HEK293 (cell line): ENCODE measurements around the gene PXMP2.

Experiments
- CTCF ChIA-PET: fragments of 350-600 bp; formaldehyde crosslinking; extraction: SDS; loops from one replicate; lab custom pipeline; 2021; ENCODE audit warnings: antibody characterized with exemption; lab: Yijun Ruan, JAX
- POLR2A ChIA-PET: fragments of 300-600 bp; formaldehyde crosslinking; extraction: SDS; loops from one replicate; lab custom pipeline; 2020; ENCODE audit warnings: antibody characterized with exemption, inconsistent platforms; lab: Yijun Ruan, JAX
- H3K27ac ChIP-seq: fragments of 200-500 bp; sonication (Bioruptor generic); 2 replicates; pipeline ENCODE4 v1.5.1; 2014; ENCODE audit warnings: low read depth, low read length, control low read depth, inconsistent platforms; ENCODE audit errors: extremely low read depth
- H3K36me3 ChIP-seq, 2 experiments: fragments of 200-500 bp in 1 of 2; sonication (Bioruptor generic) in 1 of 2; 1 replicate in 1 of 2; 2 replicates in 1 of 2; pipeline ENCODE4 v1.5.1; 2014 to 2017; ENCODE audit warnings: inconsistent platforms in 2 of 2, low read length in 2 of 2; ENCODE audit not compliant: control insufficient read depth in 2 of 2, insufficient read depth in 1 of 2
- H3K4me1 ChIP-seq: fragments of 200-500 bp; sonication (Bioruptor generic); 2 replicates; pipeline ENCODE4 v1.5.1; 2014; ENCODE audit warnings: mild to moderate bottlenecking, low read length, inconsistent platforms; ENCODE audit not compliant: control insufficient read depth, insufficient read depth
- H3K4me3 ChIP-seq: 2 replicates; pipeline ENCODE4 v1.5.1; 2011; ENCODE audit warnings: low read depth, mild to moderate bottlenecking, control low read depth, low read length, moderate library complexity
- H3K9me3 ChIP-seq: fragments of 200-500 bp; sonication (Bioruptor generic); 2 replicates; pipeline ENCODE4 v1.5.1; 2014; ENCODE audit warnings: low read depth, low read length, inconsistent platforms; ENCODE audit not compliant: control insufficient read depth, insufficient read depth
- PRDM10 ChIP-seq: fragments of 450-650 bp; formaldehyde crosslinking; IDR thresholded peaks from 2 replicates; pipeline ENCODE4 v1.5.1; 2016; ENCODE audit warnings: missing biosample characterization, missing genetic modification characterization
- ZBTB21 ChIP-seq: fragments of 450-650 bp; formaldehyde crosslinking; IDR thresholded peaks from 2 replicates; pipeline ENCODE4 v1.5.1; 2017; ENCODE audit warnings: missing biosample characterization, missing genetic modification characterization
- ZBTB48 ChIP-seq: fragments of 450-650 bp; formaldehyde crosslinking; IDR thresholded peaks from 2 replicates; pipeline ENCODE4 v1.5.1; 2016; ENCODE audit warnings: missing biosample characterization, missing genetic modification characterization
- ZNF169 ChIP-seq: fragments of 450-650 bp; formaldehyde crosslinking; IDR thresholded peaks from 2 replicates; pipeline ENCODE4 v1.5.1; 2016; ENCODE audit warnings: missing biosample characterization, missing genetic modification characterization
- ZNF302 ChIP-seq: fragments of 450-650 bp; formaldehyde crosslinking; IDR thresholded peaks from 2 replicates; pipeline ENCODE4 v1.5.1; 2016; ENCODE audit warnings: missing biosample characterization, missing genetic modification characterization, low read depth
- ZNF423 ChIP-seq: fragments of 450-650 bp; formaldehyde crosslinking; IDR thresholded peaks from 2 replicates; pipeline ENCODE4 v1.5.1; 2016; ENCODE audit warnings: missing biosample characterization, missing genetic modification characterization
- ZNF473 ChIP-seq: fragments of 450-650 bp; formaldehyde crosslinking; IDR thresholded peaks from 2 replicates; pipeline ENCODE4 v1.5.1; 2017; ENCODE audit warnings: missing biosample characterization, missing genetic modification characterization
- ZNF48 ChIP-seq: fragments of 450-650 bp; formaldehyde crosslinking; IDR thresholded peaks from 2 replicates; pipeline ENCODE4 v1.5.1; 2016; ENCODE audit warnings: missing biosample characterization, missing genetic modification characterization
- ZNF510 ChIP-seq: fragments of 450-650 bp; formaldehyde crosslinking; IDR thresholded peaks from 2 replicates; pipeline ENCODE4 v1.5.1; 2018; ENCODE audit warnings: mild to moderate bottlenecking, missing genetic modification characterization, missing biosample characterization; ENCODE audit not compliant: insufficient replicate concordance
- ZNF600 ChIP-seq: fragments of 450-650 bp; formaldehyde crosslinking; IDR thresholded peaks from 2 replicates; pipeline ENCODE4 v1.5.1; 2016; ENCODE audit warnings: missing biosample characterization, missing genetic modification characterization
- ZNF624 ChIP-seq: fragments of 450-650 bp; formaldehyde crosslinking; IDR thresholded peaks from 2 replicates; pipeline ENCODE4 v1.5.1; 2017; ENCODE audit warnings: missing biosample characterization, missing genetic modification characterization
- ZNF704 ChIP-seq: fragments of 450-650 bp; formaldehyde crosslinking; IDR thresholded peaks from 2 replicates; pipeline ENCODE4 v1.5.1; 2016; ENCODE audit warnings: missing biosample characterization, missing genetic modification characterization
- ZNF843 ChIP-seq: fragments of 450-650 bp; formaldehyde crosslinking; IDR thresholded peaks from 2 replicates; pipeline ENCODE4 v1.5.1; 2016; ENCODE audit warnings: missing biosample characterization, missing genetic modification characterization
- TF ChIP-seq, protein P1 (sequence below): fragments of 450-650 bp; formaldehyde crosslinking; IDR thresholded peaks from 2 replicates; pipeline ENCODE4 v1.5.1; 2017; ENCODE audit warnings: missing biosample characterization, missing genetic modification characterization
- TF ChIP-seq, protein P2 (sequence below): sonication (generic); formaldehyde crosslinking; IDR thresholded peaks from 2 replicates; pipeline ENCODE4 v1.8.1; 2022; ENCODE audit warnings: mild to moderate bottlenecking, moderate library complexity, missing genetic modification reagents
- TF ChIP-seq, protein P3 (sequence below): fragments of 450-650 bp; formaldehyde crosslinking; optimal IDR thresholded peaks from 2 replicates; pipeline ENCODE3; 2016; ENCODE audit warnings: missing biosample characterization, mild to moderate bottlenecking, missing genetic modification characterization

The PXMP2 gene

GRCh38 chr12:132685400-132685799 lies 2.0 kb upstream of the PXMP2 start:
- Histone ChIP-seq H3K4me1 (0 out of 2 replicates have a peak, but pooled peaks cover 3% of the 10 kb centered on the region), H3K36me3 (peaks cover 17 to 28% of the 10 kb centered on the region in 2 experiments; a peak in 2 of 3 replicates), H3K27ac (no peak overlapping the region), H3K9me3 (no peaks in the 10 kb centered on the region), H3K4me3 (no peak overlapping the region)
- ChIA-PET CTCF (interaction anchor here (0.9 kb wide), 1 partner anchor 13 kb away, joined by 6 read pairs; no protein-coding TSS in a partner anchor), POLR2A (no interaction called here)
- no peak for TF ChIP-seq ZNF510 (tag by site-specific recombination)
- peak; percentile 37; the same call in 1 of the 2 replicates for TF ChIP-seq ZBTB48 (tag by site-specific recombination)
- peak; percentile 84 for TF ChIP-seq ZNF600 (tag by site-specific recombination)
- TF ChIP-seq ZNF704 (tag by site-specific recombination): no peak

DNA sequence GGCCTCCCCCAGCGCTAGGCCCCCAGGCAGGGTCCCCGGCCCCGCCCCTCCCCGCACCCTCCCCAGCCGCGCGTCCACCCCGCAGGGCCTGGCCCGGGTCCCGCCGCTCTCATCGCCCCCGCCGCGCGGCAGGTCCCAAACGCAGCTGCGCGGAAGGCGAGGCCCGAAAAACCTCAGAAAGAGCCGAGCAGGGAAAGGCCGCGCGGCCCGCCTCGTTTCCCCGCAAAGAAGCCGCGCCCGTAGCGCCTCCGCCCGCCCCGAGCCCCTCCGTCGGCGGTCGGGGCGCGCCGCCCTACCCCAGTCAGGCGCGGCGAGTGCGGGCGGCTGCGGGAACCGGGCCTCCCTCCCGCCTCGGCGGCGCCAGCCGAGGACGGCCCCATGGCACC lies 569 bp upstream of the PXMP2 start:
- CTCF ChIA-PET: interaction anchor here (1.0 kb wide), 1 partner anchor 8 kb away, joined by 3 read pairs; no protein-coding TSS in a partner anchor
- Histone ChIP-seq H3K4me3 (peak overlapping the region; percentile 67), H3K36me3 (peaks cover 21 to 33% of the 10 kb centered on the region in 2 experiments; a peak in 2 of 3 replicates), H3K27ac (peak overlapping the region; percentile 98), H3K4me1 (0 out of 2 replicates have a peak, but pooled peaks cover 3% of the 10 kb centered on the region), H3K9me3 (no peaks in the 10 kb centered on the region)
- POLR2A ChIA-PET: no interaction called here
- TF ChIP-seq ZNF843 (tag by site-specific recombination): no peak
- no peak for TF ChIP-seq ZNF624 (tag by site-specific recombination)
- TF ChIP-seq, protein P1, sequence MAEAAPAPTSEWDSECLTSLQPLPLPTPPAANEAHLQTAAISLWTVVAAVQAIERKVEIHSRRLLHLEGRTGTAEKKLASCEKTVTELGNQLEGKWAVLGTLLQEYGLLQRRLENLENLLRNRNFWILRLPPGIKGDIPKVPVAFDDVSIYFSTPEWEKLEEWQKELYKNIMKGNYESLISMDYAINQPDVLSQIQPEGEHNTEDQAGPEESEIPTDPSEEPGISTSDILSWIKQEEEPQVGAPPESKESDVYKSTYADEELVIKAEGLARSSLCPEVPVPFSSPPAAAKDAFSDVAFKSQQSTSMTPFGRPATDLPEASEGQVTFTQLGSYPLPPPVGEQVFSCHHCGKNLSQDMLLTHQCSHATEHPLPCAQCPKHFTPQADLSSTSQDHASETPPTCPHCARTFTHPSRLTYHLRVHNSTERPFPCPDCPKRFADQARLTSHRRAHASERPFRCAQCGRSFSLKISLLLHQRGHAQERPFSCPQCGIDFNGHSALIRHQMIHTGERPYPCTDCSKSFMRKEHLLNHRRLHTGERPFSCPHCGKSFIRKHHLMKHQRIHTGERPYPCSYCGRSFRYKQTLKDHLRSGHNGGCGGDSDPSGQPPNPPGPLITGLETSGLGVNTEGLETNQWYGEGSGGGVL (tag by site-specific recombination): peak; percentile 42; the same call in 1 of the 2 replicates
- TF ChIP-seq PRDM10 (tag by site-specific recombination): no peak
- no peak for TF ChIP-seq ZBTB21 (tag by site-specific recombination)
- no peak for TF ChIP-seq ZNF473
- TF ChIP-seq, protein P2, sequence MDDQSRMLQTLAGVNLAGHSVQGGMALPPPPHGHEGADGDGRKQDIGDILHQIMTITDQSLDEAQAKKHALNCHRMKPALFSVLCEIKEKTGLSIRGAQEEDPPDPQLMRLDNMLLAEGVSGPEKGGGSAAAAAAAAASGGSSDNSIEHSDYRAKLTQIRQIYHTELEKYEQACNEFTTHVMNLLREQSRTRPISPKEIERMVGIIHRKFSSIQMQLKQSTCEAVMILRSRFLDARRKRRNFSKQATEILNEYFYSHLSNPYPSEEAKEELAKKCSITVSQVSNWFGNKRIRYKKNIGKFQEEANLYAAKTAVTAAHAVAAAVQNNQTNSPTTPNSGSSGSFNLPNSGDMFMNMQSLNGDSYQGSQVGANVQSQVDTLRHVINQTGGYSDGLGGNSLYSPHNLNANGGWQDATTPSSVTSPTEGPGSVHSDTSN (CRISPR knock-in tag): no peak
- TF ChIP-seq, protein P3, sequence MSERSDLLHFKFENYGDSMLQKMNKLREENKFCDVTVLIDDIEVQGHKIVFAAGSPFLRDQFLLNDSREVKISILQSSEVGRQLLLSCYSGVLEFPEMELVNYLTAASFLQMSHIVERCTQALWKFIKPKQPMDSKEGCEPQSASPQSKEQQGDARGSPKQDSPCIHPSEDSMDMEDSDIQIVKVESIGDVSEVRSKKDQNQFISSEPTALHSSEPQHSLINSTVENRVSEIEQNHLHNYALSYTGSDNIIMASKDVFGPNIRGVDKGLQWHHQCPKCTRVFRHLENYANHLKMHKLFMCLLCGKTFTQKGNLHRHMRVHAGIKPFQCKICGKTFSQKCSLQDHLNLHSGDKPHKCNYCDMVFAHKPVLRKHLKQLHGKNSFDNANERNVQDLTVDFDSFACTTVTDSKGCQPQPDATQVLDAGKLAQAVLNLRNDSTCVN (tag by site-specific recombination): peak; percentile 50
- no peak for TF ChIP-seq ZNF302
- TF ChIP-seq ZNF423: no peak
- TF ChIP-seq ZNF169 (tag by site-specific recombination): no peak
- TF ChIP-seq ZNF48: no peak
